K562 (cell line): Measurements from ENCODE around the gene PSMA5. TPM values are rescaled to one million over a fixed set of nuclear protein-coding genes. Genes with fewer than 3 reads are reported as not detected.

ENCODE experiments used
- CREB3 ChIP-seq: fragments of 450-650 bp; conservative IDR thresholded peaks from 2 replicates; pipeline ENCODE4 v1.6.1; 2016; ENCODE audit warnings: missing genetic modification characterization, low read depth, mild to moderate bottlenecking, missing compliant biosample characterization, moderate library complexity
- EWSR1 ChIP-seq: fragments of 450-650 bp; IDR thresholded peaks from 2 replicates; pipeline ENCODE4 v1.6.1; 2018; ENCODE audit warnings: borderline replicate concordance, mild to moderate bottlenecking, low read depth, moderate library complexity; ENCODE audit not compliant: partially characterized antibody
- FOXA1 ChIP-seq: fragments of 450-650 bp; IDR thresholded peaks from 2 replicates; pipeline ENCODE4 v1.6.1; 2016; ENCODE audit warnings: mild to moderate bottlenecking, borderline replicate concordance
- FOXM1 ChIP-seq, 2 experiments: fragments of 450-650 bp in 1 of 2; sonication (generic) in 1 of 2; formaldehyde crosslinking in 1 of 2; IDR thresholded peaks; 2 replicates each; pipeline versions ENCODE4 v1.6.1 to v1.9.0; 2017 to 2022; ENCODE audit warnings: low read depth in 2 of 2, mild to moderate bottlenecking in 2 of 2, missing genetic modification reagents in 1 of 2, moderate library complexity in 1 of 2
- HBP1 ChIP-seq: fragments of 450-650 bp; formaldehyde crosslinking; IDR thresholded peaks from 2 replicates; pipeline ENCODE4 v1.4.0; 2022; ENCODE audit warnings: missing genetic modification characterization
- HIVEP1 ChIP-seq: fragments of 250-450 bp; sonication (Bioruptor Pico); IDR thresholded peaks from 2 replicates; pipeline ENCODE4 v1.4.0; 2020; ENCODE audit warnings: mild to moderate bottlenecking
- KLF1 ChIP-seq: fragments of 450-650 bp; IDR thresholded peaks from 2 replicates; pipeline ENCODE4 v1.6.1; 2016; ENCODE audit warnings: missing genetic modification characterization, missing compliant biosample characterization
- MAFF ChIP-seq: IDR thresholded peaks from 2 replicates; pipeline ENCODE4 v1.6.1; 2012; ENCODE audit warnings: low read length, improper control_type of control experiment
- MIER1 ChIP-seq: fragments of 450-650 bp; IDR thresholded peaks from 2 replicates; pipeline ENCODE4 v1.6.1; 2016; ENCODE audit warnings: antibody characterized with exemption, mild to moderate bottlenecking, low read depth
- NFYB ChIP-seq: IDR thresholded peaks from 2 replicates; pipeline ENCODE4 v1.6.1; 2011; ENCODE audit warnings: mild to moderate bottlenecking, moderate library complexity; ENCODE audit not compliant: insufficient read length; ENCODE audit errors: extremely low read depth
- PKNOX1 ChIP-seq: fragments of 450-650 bp; IDR thresholded peaks from 2 replicates; pipeline ENCODE4 v1.6.1; 2016
- POLR2AphosphoS2 ChIP-seq: IDR thresholded peaks from 2 replicates; pipeline ENCODE4 v1.6.1; 2012; ENCODE audit warnings: low read length, improper control_type of control experiment
- PTBP1 ChIP-seq: fragments of 200-400 bp; formaldehyde crosslinking; IDR thresholded peaks from 2 replicates; pipeline ENCODE4 v1.6.1; 2017; ENCODE audit warnings: low read depth, low read length
- RFX5 ChIP-seq: IDR thresholded peaks from 2 replicates; pipeline ENCODE4 v1.6.1; 2011; ENCODE audit warnings: low read depth, mild to moderate bottlenecking, improper control_type of control experiment, low read length
- RFX7 ChIP-seq: fragments of 250-450 bp; sonication (Bioruptor Pico); IDR thresholded peaks from 2 replicates; pipeline ENCODE4 v1.5.1; 2021; ENCODE audit warnings: mild to moderate bottlenecking
- SIRT6 ChIP-seq: IDR thresholded peaks from one replicate; pipeline ENCODE4 v1.6.1; 2012; ENCODE audit warnings: low read depth, mild to moderate bottlenecking, control low read depth, inconsistent platforms, low read length, moderate library complexity
- SMAD2 ChIP-seq: fragments of 150-350 bp; IDR thresholded peaks from 2 replicates; pipeline ENCODE4 v1.6.1; 2014; ENCODE audit warnings: low read depth, mild to moderate bottlenecking, low read length
- SNAPC5 ChIP-seq: fragments of 250-450 bp; sonication (Bioruptor Pico); IDR thresholded peaks from 2 replicates; pipeline ENCODE4 v1.8.0; 2021; ENCODE audit warnings: moderate library complexity, mild to moderate bottlenecking, inconsistent platforms
- U2AF1 ChIP-seq: fragments of 200-400 bp; formaldehyde crosslinking; optimal IDR thresholded peaks from 2 replicates; pipeline ENCODE3; 2017; ENCODE audit warnings: mild to moderate bottlenecking, low read depth, low read length, moderate library complexity
- XRCC5 ChIP-seq: fragments of 200-400 bp; formaldehyde crosslinking; IDR thresholded peaks from 2 replicates; pipeline ENCODE4 v1.6.1; 2017; ENCODE audit warnings: low read depth, mild to moderate bottlenecking, low read length
- ZBTB49 ChIP-seq: sonication (generic); formaldehyde crosslinking; IDR thresholded peaks from 2 replicates; pipeline ENCODE4 v1.8.0; 2022; ENCODE audit warnings: missing genetic modification reagents, mild to moderate bottlenecking, borderline replicate concordance
- ZNF121 ChIP-seq: sonication (generic); formaldehyde crosslinking; conservative IDR thresholded peaks from 2 replicates; pipeline ENCODE4 v1.8.0; 2022; ENCODE audit warnings: missing genetic modification reagents
- ZNF140 ChIP-seq: fragments of 250-450 bp; sonication (Bioruptor Pico); IDR thresholded peaks from 2 replicates; pipeline ENCODE4 v1.8.0; 2021; ENCODE audit warnings: moderate library complexity, mild to moderate bottlenecking, inconsistent platforms
- ZNF253 ChIP-seq: fragments of 250-450 bp; sonication (Bioruptor Pico); conservative IDR thresholded peaks from 2 replicates; pipeline ENCODE4 v1.6.1; 2021; ENCODE audit warnings: mild to moderate bottlenecking
- ZNF586 ChIP-seq: fragments of 450-650 bp; formaldehyde crosslinking; conservative IDR thresholded peaks from 2 replicates; pipeline ENCODE4 v1.4.0; 2020; ENCODE audit warnings: mild to moderate bottlenecking, moderate library complexity
- polyA plus RNA-seq, 8 experiments: library from polyadenylated mRNA; depleted of rRNA in 4 of 8; stranded (reverse) in 5 of 8; unstranded in 3 of 8; fragments of >200 nt; fragmentation: Nextera tagmentation in 2 of 8; fragmentation: Illumina TruSeq in 1 of 8; extraction: Ambion mirVana in 2 of 8; extraction: Trizol in 1 of 8; gene quantifications; 2 replicates each; pipeline versions ENCODE4 v1.2.1 to v1.2.3, GENCODE V29; 2011 to 2014; ENCODE audit warnings: inconsistent platforms in 1 of 8, missing spikeins in 1 of 8
- total RNA-seq, 7 experiments: library from RNA; depleted of rRNA in 6 of 7; stranded (reverse); fragments of >200 nt in 6 of 7; fragmentation: Illumina TruSeq in 2 of 7; extraction: Trizol in 2 of 7; gene quantifications; 2 replicates each; pipeline versions ENCODE4 v1.2.1 to v1.2.3, GENCODE V29; 2011 to 2021; ENCODE audit warnings: low replicate concordance in 1 of 7

PSMA5 gene
- total and polyA plus RNA-seq, 9 of the 15 experiments (the other 6 are each of a cell fraction or from before 2014, with no cell fraction given): 82.6 to 542 (median 287) TPM

GRCh38 chr1:109377698-109378097 is 48.5 kb downstream of the PSMA5 start (continued):
- TF ChIP-seq NFYB (no peak), SNAPC5 (CRISPR knock-in tag) (no peak), FOXA1 (no peak), RFX5 (no peak), CREB3 (tag) (no peak), ZNF140 (CRISPR knock-in tag) (no peak), KLF1 (no peak), MAFF (peak; percentile 44; the same call in 1 of the 2 replicates), RFX7 (CRISPR knock-in tag) (no peak), ZBTB49 (CRISPR knock-in tag) (no peak), ZNF586 (no peak), MIER1 (no peak), ZNF121 (CRISPR knock-in tag) (peak; percentile 27; the same call in 1 of the 2 replicates), EWSR1 (no peak), SMAD2 (no peak), POLR2AphosphoS2 (no peak), FOXM1 (IDR thresholded peaks at IDR 0.05; ENCODE audit: low read depth) (no peak), FOXM1 (CRISPR knock-in tag; IDR thresholded peaks at IDR 0.05; ENCODE audit: low read depth) (no peak), HIVEP1 (CRISPR knock-in tag) (no peak), HBP1 (CRISPR knock-in tag) (no peak), U2AF1 (no peak), PTBP1 (no peak), SIRT6 (no peak), PKNOX1 (no peak), ZNF253 (CRISPR knock-in tag) (no peak), XRCC5 (no peak)
